ENCODE measurements around the gene ANKS6. TPM values are rescaled to one million over a fixed set of nuclear protein-coding genes. Genes with fewer than 3 reads are reported as not detected.

Gene ANKS6
- total RNA-seq (2014; rRNA removed; shearing (Covaris generic)) = 29.2 and 32.0 TPM in 2 replicates

DNA sequence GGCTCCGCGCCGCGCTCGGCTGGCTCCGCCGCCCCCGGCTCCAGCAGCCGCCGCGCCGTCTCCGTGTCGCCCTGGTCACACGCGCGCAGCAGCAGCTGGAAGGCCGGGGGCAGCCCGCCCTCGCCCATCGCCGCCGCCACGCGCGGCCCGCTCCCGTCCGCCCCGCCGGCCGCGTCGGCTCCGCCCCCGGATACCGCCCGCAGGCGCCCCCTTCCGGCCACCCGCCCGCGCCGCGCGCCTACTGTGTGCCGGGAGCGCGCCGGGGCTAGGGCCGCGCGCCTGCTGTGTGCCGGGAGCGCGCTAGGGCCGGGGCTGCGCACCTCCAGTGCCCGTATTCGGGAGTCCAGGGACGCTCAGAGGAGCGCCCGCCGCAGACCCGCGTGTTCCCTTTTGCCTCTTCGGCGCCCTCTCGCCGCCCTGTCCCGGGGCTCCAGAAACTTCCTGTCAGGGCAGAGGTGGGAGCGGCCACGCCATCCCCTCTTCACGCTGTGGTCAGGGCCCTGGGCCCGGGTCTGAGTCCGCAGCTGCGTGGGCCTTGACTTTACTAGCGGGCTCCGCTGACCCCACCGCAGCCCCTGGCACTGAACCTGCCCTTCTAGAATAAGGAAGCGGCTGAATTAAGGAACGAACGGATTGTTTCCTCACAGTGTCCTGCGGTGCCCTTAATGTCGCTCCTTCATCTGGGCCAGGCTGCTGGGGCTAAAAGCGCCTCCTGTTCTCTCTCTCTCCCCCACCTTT is at the start of gene ANKS6:
Gene ANKS6, minus strand, starts transcription at position 192 of the 738 bp plus-strand sequence. Its CDS starts 64 bp downstream, at position 128.
- DNase-seq = peak; percentile 82 to 88
- H3K4me1 ChIP-seq = peaks cover 6% of the 10 kb centered on the region

GRCh38 chr9:98846081-98846480 is 49.7 kb upstream of the ANKS6 start:
- Histone ChIP-seq H3K4me3 (no peak overlapping the region), H3K27ac (no peak overlapping the region), H3K4me1 (peaks cover 5% of the 10 kb centered on the region), H3K27me3 (no peaks in the 10 kb centered on the region), H3K36me3 (no peaks in the 10 kb centered on the region), H3K9me3 (replicated peaks) (no peaks in the 10 kb centered on the region)
- no peak for DNase-seq

More for the DNA sequence above, at the start of gene ANKS6:
- H3K27me3 ChIP-seq = no peaks in the 10 kb centered on the region
- H3K27ac ChIP-seq = peak within 1 kb of the TSS; percentile 46; the same call in 1 of the 2 replicates
- no peaks in the 10 kb centered on the region for H3K36me3 ChIP-seq
- peaks cover 7% of the 10 kb centered on the region for H3K9me3 ChIP-seq (replicated peaks)
- peak within 1 kb of the TSS; percentile 88 for H3K4me3 ChIP-seq

- H3K4me1 ChIP-seq = no peaks in the 10 kb centered on the region
- H3K36me3 ChIP-seq = no peaks in the 10 kb centered on the region
- no peak overlapping the region for H3K4me3 ChIP-seq
- no peak overlapping the region for H3K27ac ChIP-seq
- no peaks in the 10 kb centered on the region for H3K9me3 ChIP-seq (replicated peaks)
- DNase-seq = no peak
- H3K27me3 ChIP-seq = no peaks in the 10 kb centered on the region
These were observed 46.2 kb upstream of the ANKS6 start for GRCh38 chr9:98842510-98842909.

DNA sequence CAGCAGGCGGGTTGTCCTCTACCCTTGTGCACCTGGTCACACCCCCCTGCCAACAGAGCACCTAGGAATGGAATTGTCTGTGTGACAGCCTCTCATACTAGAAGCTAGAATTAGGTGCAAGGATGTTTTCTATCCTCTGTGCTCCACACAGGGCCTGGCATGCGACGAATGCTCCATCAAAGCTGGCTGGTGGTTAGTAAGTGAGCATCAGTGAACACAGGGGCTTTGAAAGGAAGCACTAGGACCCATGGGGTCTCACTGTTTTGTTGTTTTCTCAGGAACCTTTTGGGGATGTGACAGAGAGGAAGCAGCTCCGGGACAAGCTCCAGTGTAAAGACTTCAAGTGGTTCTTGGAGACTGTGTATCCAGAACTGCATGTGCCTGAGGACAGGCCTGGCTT is 43.4 kb upstream of the ANKS6 start:
- no peak overlapping the region for H3K27ac ChIP-seq
- no peak for DNase-seq

GRCh38 chr9:98838868-98839565 is 42.7 kb upstream of the ANKS6 start:
- Histone ChIP-seq H3K9me3 (replicated peaks) (no peaks in the 10 kb centered on the region), H3K36me3 (no peaks in the 10 kb centered on the region), H3K4me1 (no peaks in the 10 kb centered on the region), H3K27me3 (no peaks in the 10 kb centered on the region), H3K4me3 (no peak overlapping the region), H3K27ac (no peak overlapping the region)
- no peak for DNase-seq

More for the DNA sequence above, 43.4 kb upstream of the ANKS6 start:
- Histone ChIP-seq H3K4me1 (no peaks in the 10 kb centered on the region), H3K9me3 (replicated peaks) (no peaks in the 10 kb centered on the region), H3K4me3 (no peak overlapping the region), H3K36me3 (no peaks in the 10 kb centered on the region), H3K27me3 (no peaks in the 10 kb centered on the region)

GRCh38 chr9:98838155-98838867 is 42.0 kb upstream of the ANKS6 start:
- H3K9me3 ChIP-seq (replicated peaks) = no peaks in the 10 kb centered on the region
- no peak overlapping the region for H3K4me3 ChIP-seq
- DNase-seq = no peak
- no peak overlapping the region for H3K27ac ChIP-seq
- H3K4me1 ChIP-seq = no peaks in the 10 kb centered on the region
- H3K27me3 ChIP-seq = no peaks in the 10 kb centered on the region
- H3K36me3 ChIP-seq = no peaks in the 10 kb centered on the region

DNA sequence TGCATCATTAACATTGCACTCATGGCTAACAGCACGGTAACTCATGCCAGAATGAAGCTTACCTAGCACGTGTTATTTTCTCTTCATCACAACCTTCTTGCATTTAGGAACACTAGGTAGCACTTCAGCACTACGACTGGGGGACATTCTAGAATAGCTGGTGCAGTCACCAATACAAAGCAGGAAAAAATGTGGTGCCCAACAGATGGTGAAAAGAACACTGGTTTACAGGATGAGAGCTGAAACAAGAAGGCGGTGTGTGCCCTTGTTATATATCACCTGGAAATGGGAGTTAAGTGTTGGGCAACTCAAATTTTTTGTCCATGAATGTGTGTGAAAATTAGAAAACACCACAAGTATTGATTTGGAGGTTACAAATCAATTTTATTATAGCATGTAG is 41.2 kb upstream of the ANKS6 start:
- DNase-seq = no peak

DNA sequence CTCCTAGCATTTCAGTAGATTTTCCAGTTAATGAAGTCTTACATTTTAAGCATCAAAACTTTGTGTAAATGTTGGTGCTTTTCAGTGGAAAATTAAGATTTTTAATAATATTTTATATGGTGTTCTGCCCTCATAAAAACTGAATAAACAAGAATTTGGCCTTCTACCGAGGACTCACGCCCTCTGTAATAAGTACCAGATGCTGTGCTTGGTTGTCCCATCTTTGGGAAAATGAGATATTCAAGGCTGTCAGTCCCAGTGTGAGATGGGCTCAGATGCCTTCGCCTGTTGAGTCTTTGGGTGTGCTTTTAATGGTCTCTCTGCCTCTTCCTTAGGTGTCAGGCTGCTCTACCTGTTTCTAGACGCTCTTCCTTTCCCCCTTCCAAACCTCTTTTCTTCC is 39.9 kb upstream of the ANKS6 start:
- H3K27me3 ChIP-seq = no peaks in the 10 kb centered on the region
- no peaks in the 10 kb centered on the region for H3K36me3 ChIP-seq
- H3K9me3 ChIP-seq (replicated peaks) = no peaks in the 10 kb centered on the region
- H3K27ac ChIP-seq = no peak overlapping the region
- H3K4me1 ChIP-seq = no peaks in the 10 kb centered on the region
- no peak for DNase-seq
- no peak overlapping the region for H3K4me3 ChIP-seq

More for the DNA sequence above, 41.2 kb upstream of the ANKS6 start:
- Histone ChIP-seq H3K36me3 (no peaks in the 10 kb centered on the region), H3K4me1 (no peaks in the 10 kb centered on the region), H3K4me3 (no peak overlapping the region), H3K27me3 (no peaks in the 10 kb centered on the region), H3K9me3 (replicated peaks) (no peaks in the 10 kb centered on the region), H3K27ac (no peak overlapping the region)

DNA sequence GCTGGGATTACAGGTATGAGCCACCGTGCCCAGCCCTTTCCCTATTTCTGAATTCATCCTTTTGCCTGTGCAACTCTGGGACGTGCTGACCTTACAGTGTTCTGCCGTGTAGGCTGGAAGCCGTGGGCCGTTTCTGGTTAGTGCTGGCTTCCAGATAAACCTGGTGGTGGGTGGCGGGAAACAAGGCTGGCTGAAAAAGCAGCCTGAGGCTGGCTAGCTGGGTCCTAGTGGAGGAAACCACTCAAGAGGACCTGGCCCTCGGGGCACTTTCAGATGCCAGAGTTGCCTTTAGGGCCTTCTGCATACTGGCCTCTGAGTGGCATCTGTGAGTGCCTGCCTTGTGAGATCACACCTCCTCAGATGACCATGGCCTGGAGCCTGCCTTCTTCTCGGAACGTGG is 38.0 kb upstream of the ANKS6 start:
- Histone ChIP-seq H3K27me3 (no peaks in the 10 kb centered on the region), H3K36me3 (no peaks in the 10 kb centered on the region), H3K4me1 (no peaks in the 10 kb centered on the region), H3K4me3 (no peak overlapping the region), H3K9me3 (replicated peaks) (no peaks in the 10 kb centered on the region), H3K27ac (no peak overlapping the region)
- no peak for DNase-seq

- Histone ChIP-seq H3K36me3 (no peaks in the 10 kb centered on the region), H3K4me1 (no peaks in the 10 kb centered on the region), H3K9me3 (replicated peaks) (no peaks in the 10 kb centered on the region), H3K4me3 (no peak overlapping the region), H3K27ac (no peak overlapping the region), H3K27me3 (no peaks in the 10 kb centered on the region)
- no peak for DNase-seq
These were observed 37.0 kb upstream of the ANKS6 start for GRCh38 chr9:98833090-98833956.

GRCh38 chr9:98832768-98833089 is 36.4 kb upstream of the ANKS6 start:
- Histone ChIP-seq H3K4me3 (no peak overlapping the region), H3K9me3 (replicated peaks) (no peaks in the 10 kb centered on the region), H3K27me3 (no peaks in the 10 kb centered on the region), H3K27ac (no peak overlapping the region), H3K36me3 (no peaks in the 10 kb centered on the region), H3K4me1 (no peaks in the 10 kb centered on the region)
- DNase-seq = no peak

DNA sequence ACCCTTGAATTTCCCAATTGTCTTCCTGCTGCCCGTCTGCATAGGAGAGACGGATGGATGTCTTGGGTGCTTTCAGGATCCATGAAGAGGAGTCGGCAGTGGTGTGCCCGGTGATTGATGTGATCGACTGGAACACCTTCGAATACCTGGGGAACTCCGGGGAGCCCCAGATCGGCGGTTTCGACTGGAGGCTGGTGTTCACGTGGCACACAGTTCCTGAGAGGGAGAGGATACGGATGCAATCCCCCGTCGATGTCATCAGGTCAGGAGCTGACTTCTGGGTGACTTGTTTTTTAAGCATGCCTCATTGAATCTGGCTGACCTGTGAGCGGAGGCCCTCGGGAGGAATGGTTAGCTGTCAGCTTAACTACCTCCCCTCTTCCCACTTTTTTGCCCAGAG is 35.3 kb upstream of the ANKS6 start:
- H3K4me1 ChIP-seq = no peaks in the 10 kb centered on the region
- DNase-seq = no peak
- H3K4me3 ChIP-seq = no peak overlapping the region
- H3K9me3 ChIP-seq (replicated peaks) = no peaks in the 10 kb centered on the region
- H3K36me3 ChIP-seq = no peaks in the 10 kb centered on the region
- no peaks in the 10 kb centered on the region for H3K27me3 ChIP-seq
- no peak overlapping the region for H3K27ac ChIP-seq

GRCh38 chr9:98830554-98830953 is 34.2 kb upstream of the ANKS6 start:
- H3K27ac ChIP-seq = no peak overlapping the region
- H3K4me1 ChIP-seq = no peaks in the 10 kb centered on the region
- no peak overlapping the region for H3K4me3 ChIP-seq
- no peaks in the 10 kb centered on the region for H3K36me3 ChIP-seq
- DNase-seq = no peak
- H3K27me3 ChIP-seq = no peaks in the 10 kb centered on the region
- H3K9me3 ChIP-seq (replicated peaks) = no peaks in the 10 kb centered on the region

- no peak for DNase-seq
- Histone ChIP-seq H3K9me3 (replicated peaks) (no peaks in the 10 kb centered on the region), H3K27me3 (no peaks in the 10 kb centered on the region), H3K36me3 (no peaks in the 10 kb centered on the region), H3K4me1 (no peaks in the 10 kb centered on the region), H3K27ac (no peak overlapping the region), H3K4me3 (no peak overlapping the region)
These were observed 33.4 kb upstream of the ANKS6 start for GRCh38 chr9:98829766-98830165.
